Bone marrow (tissue), 2 donors: ENCODE results near the gene FAM9C.

Source experiments
- DNase-seq, 2 donors: peaks; one replicate each; lab custom pipeline; 2025; lab: John Stamatoyannopoulos, UW

Gene FAM9C

GRCh38 chrX:13007519-13008188, 36.8 kb downstream of the FAM9C start:
- DNase-seq = no peak

DNA sequence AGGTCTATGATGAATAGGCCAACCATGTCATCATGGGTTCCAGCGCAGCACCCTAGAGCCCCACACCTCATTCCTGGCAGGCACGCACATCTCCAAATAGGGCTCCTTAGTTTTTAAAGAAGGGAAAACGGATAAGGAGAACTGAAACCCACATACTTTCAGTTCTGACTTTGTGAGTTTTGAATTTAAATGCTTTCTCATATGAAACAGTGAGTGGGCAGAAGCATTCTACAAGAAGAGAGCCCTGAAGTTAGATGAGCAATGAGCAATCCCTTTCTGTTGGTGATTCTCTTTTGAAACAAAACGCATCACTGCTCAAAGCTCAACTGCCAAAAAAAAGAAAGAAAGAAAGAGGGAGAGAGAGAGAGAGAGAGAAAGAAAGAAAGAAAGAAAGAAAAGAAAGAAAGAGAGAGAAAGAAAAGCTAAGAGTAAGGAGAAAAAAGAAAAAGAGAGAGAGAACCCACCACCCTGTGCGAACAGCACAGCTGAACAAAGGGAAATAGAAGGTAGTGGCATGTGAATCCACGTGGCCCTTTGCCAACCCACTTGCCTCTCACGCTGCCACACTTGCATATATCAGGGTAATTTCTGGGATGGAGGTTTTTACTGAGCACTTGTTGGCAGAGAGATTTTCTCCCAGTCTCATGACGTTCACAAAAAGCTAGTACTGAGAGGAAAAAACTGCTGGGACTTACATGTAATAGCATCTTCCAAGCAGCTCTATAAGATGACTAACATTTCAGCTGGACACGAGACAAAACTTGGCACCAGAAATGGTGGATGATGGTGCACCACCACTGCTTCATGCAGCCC, 38.6 kb downstream of the FAM9C start:
- no peak for DNase-seq

GRCh38 chrX:13001961-13002671, 42.3 kb downstream of the FAM9C start:
- peak in 1 of 2 donors; percentile 18 for DNase-seq

DNA sequence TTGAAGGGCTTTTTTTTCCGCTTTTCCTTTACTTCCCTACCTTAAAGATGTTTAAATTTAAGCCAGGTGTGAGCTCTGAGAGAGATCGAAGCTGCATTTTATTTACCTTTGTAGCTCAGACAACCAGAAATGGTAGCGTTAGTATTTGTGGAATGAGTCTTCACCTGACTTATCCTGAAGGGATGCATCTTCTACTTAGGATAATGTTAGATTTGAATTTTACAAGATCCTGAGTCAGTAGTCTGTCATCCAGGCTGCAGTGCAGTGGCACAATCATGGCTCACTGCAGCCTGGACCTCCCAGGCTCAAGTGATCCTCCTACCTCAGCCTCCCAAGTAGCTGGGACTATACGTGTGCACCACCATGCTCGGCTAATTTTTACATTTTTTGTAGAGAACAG, 43.3 kb downstream of the FAM9C start:
- no peak for DNase-seq

- peak in 1 of 2 donors; percentile 11 for DNase-seq
Measured at GRCh38 chrX:13000301-13000811, 44.1 kb downstream of the FAM9C start.

DNA sequence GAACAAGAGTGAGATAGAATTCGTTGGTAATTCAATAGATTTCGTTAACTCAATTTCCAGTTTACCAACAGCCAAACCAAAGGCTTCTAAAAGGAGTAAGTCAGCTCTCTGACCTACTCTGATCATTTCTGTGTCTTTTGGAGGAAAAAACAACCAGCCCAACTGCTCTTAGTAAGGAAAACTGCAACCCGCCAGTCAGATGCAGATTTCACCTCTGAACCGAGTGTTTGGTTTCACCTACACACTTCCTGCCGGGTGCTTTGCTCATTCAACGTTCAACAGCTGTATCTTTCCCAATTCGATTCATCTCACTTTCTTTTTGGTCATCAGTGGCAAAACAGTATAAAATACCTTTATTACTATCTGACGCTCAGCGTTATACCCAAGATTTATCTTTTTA, 45.0 kb downstream of the FAM9C start:
- DNase-seq = no peak

- no peak for DNase-seq
Measured at GRCh38 chrX:12997906-12998687, 46.3 kb downstream of the FAM9C start.

DNA sequence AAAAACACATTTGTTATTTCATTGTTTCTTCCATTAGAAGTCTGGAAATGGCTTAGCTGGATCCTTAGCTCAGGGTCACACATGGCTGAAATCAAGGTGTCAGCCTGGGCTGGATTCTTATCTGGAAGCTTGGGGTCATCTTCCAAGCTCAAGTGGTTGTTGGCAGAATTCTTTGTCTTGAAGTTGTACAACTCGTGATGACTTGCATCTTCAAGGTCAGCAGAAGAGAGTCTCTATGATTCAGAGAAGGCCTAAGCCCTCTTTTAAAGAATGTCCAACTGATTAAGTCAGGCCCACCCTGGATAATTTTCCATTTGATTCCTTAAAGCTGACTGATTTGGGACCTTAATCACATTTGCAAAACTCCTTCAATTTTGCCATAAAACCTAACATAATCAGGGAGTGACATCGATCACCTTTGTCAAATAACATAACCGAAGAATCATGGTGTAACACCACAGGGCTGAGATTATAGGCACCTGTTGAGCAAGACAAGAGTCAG, 47.4 kb downstream of the FAM9C start:
- no peak for DNase-seq

GRCh38 chrX:12994321-12994720, 50.1 kb downstream of the FAM9C start:
- DNase-seq = no peak

GRCh38 chrX:12993826-12994225, 50.6 kb downstream of the FAM9C start:
- no peak for DNase-seq

DNA sequence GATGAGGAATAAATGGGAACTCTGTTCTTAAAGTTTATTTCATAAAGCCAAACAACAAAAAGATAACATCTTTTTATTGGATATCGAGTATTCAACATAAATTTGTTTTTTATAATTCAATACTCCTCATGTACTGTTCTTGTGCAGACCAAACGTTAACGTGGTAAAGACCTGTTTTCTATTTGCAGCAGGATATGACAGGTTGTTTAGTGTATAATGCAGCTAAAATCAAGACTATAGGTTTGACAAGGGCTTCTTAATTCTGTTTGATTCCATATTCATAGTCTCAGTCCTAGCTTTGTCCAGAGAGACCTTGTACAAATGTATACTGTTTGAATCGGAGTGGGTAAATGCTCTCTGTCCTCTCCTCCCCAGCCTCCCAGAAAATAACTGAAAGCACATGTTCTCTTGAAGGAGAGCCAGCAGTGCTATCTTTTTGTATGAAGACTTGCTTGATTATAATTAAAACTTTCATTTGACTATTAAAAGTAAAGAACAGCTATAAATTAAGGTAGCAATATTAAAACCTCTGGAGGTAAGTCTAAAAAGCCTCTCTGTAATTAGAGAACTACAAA, 51.8 kb downstream of the FAM9C start:
- no peak for DNase-seq

GRCh38 chrX:12991575-12991974, 52.8 kb downstream of the FAM9C start:
- no peak for DNase-seq

GRCh38 chrX:12989461-12989860, 55.0 kb downstream of the FAM9C start:
- DNase-seq = no peak

DNA sequence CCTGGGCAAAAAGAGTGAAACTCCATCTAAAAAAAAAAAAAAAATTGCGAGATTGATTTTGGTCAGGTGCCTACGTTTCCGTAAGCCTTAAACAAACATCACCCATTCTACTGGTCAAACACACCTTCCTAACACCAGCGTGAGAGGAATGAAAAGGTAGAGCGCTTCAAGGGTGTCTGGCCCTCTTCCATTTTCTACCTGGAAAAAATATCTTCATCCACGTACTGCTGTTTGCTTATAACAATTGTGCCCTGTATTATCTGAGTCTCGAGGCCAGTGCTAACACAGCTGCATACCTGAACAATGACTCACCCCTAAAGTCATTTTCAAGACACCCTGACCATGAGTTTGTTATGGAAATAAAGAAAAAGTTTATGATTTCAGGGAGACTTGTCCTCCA, 55.6 kb downstream of the FAM9C start:
- no peak for DNase-seq

DNA sequence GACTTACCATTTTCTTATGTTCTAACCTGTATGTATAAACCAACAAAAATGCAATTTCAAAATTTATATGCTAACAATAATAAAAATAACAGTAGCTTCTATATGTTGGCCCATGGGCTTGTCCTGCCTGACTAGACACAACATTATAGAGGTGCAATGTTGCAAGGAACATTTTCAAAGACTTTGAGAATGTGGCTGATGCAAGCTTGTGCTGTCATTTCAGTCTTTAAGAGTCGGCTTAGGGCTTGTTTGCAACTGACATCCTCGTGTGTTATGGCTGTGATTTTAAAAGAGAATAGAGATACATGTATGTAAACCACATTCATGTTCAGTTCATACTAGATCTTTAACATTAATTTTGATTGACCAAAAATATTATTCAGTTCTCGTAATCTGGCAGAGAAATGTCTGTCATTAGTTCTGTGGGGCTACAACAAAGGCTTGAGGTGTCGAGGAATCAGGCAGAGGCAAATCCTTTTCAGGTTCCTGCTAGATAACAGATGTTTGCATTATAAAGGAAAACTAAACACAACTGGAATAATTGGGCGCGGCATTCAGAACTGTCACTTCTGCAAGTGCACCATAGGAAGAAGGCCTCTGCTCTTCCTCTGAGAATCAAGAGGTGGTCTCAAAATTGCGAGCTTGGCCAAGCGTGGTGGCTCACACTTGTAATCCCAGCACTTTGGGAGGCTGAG, 56.4 kb downstream of the FAM9C start:
- no peak for DNase-seq

- no peak for DNase-seq
Measured at GRCh38 chrX:12987340-12987739, 57.1 kb downstream of the FAM9C start.

GRCh38 chrX:12986886-12987285, 57.5 kb downstream of the FAM9C start:
- no peak for DNase-seq

GRCh38 chrX:12986164-12986779, 58.1 kb downstream of the FAM9C start:
- DNase-seq = no peak
